ENCODE results near the gene MKNK2.
"Not testable (repeated sequence)": the region's sequence is repeated elsewhere in the genome, so short reads cannot be mapped to it uniquely, and the experiment has no call there.

MKNK2 gene

GRCh38 chr19:1990230-1991017, 60.6 kb downstream of the MKNK2 start:
- no peak for DNase-seq (ENCODE audit: low spot score)

DNA sequence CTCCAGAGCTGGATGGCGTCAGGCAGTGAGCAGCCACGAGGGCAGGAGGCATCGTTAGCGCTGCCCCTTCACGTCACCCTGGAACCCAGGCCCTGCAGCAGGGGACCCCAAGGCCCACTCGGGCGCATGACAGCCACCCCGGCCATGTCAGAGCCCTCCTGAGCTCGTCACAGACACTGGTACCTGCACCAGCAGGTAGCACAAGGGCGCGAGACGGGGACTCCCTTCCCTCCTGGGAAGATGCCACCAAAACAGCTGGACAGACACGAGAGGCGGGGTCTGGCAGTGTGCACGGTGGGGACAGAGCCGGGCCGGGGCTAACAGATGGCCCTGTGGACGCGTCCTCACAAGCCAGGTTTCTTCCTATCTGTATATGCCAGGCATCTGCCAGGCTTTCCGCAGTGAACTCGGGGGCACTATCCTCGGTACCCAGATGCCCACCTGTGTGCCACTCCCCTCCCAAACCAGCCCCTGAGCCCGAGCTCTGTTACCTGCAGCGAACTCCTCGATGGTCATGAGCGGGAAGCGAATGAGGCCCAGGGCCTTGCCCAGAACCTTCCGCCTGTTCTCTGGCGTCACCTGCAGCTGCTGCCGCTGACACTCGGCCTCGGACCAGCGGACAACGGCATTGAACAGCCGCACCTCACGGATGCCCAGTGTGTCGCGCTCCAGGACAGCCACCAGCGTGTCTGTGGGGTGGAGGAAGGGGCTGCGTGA, 61.4 kb downstream of the MKNK2 start:
- no peak for DNase-seq (ENCODE audit: low spot score)

DNA sequence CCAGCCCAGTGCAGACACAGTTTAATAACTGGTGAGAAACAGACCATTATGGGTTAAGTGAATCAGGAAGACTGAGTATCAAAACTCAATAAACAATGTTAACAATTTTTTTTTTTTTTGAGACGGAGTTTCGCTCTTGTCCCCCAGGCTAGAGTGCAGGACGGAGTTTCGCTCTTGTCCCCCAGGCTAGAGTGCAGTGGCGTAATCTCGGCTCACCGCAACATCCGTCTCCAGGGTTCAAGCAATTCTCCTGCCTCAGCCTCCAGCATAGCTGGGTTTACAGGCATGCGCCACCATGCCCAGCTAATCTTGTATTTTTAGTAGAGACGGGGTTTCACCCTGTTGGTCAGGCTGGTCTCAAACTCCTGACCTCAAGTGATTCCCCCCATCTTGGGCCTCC, 62.6 kb downstream of the MKNK2 start:
- not testable (repeated sequence) for DNase-seq (ENCODE audit: low spot score)
